MG63 (cell line): ENCODE data around the gene PTK6. TPM values are rescaled to one million over a fixed set of nuclear protein-coding genes. Genes with fewer than 3 reads are reported as not detected.

Experiments
- DNase-seq: peaks from one replicate; pipeline ENCODE4 v3.0.0-alpha.2; 2020
- H3K27me3 ChIP-seq: fragments of 250-450 bp; sonication (Bioruptor Pico); 2 replicates; pipeline ENCODE4 v1.5.1; 2020; ENCODE audit warnings: mild to moderate bottlenecking, moderate library complexity
- H3K36me3 ChIP-seq: fragments of 250-450 bp; sonication (Bioruptor Pico); 2 replicates; pipeline ENCODE4 v1.5.1; 2020; ENCODE audit warnings: mild to moderate bottlenecking, moderate library complexity
- H3K4me3 ChIP-seq: fragments of 250-450 bp; sonication (Bioruptor Pico); 2 replicates; pipeline ENCODE4 v1.5.1; 2020; ENCODE audit warnings: mild to moderate bottlenecking, moderate library complexity
- H3K9me3 ChIP-seq: fragments of 250-450 bp; sonication (Bioruptor Pico); 2 replicates; pipeline ENCODE4 v1.5.1; 2020; ENCODE audit warnings: mild to moderate bottlenecking, moderate library complexity
- total RNA-seq: library from RNA; depleted of rRNA; stranded (reverse); fragments of >200 nt; shearing (Covaris generic); gene quantifications from 2 replicates; pipeline ENCODE4 v1.2.3, GENCODE V29; 2014; ENCODE audit warnings: low replicate concordance

Gene PTK6
- total RNA-seq, 1 experiment from 2014 or later, result 0.23 TPM

DNA sequence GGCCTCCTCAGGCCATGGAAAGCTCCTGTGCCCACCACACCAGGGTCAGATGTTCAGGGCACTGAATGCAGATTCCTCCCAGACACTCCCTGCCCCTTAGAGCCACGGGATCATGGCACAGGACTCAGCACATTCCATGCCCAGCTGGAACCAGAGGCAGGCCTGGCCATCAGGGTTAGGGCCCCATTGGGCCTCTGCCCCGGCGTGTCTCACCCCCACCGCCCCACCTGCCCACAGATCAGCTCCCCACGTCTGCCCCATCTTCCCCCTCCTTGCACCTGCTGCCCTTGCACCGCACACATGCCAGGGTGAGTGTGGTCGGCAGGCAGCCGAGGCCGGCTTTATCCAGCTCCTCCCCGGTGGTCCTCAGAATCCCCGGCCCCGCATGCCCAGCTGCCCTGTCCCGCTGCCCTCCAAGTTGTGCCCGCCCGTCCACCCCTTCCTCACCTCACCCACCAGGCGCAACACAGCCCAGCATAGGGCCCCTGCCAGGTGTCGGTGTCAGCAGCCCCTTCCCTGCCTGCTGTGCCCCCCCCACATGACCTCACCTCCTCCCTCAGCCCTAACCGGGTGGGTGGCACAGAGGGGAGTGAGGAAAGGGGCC, 12.6 kb upstream of the PTK6 start:
- DNase-seq, result no peak
- H3K9me3 ChIP-seq, result no peaks in the 10 kb centered on the region
- H3K4me3 ChIP-seq, result no peak overlapping the region
- no peaks in the 10 kb centered on the region for H3K27me3 ChIP-seq
- H3K36me3 ChIP-seq, result no peaks in the 10 kb centered on the region

DNA sequence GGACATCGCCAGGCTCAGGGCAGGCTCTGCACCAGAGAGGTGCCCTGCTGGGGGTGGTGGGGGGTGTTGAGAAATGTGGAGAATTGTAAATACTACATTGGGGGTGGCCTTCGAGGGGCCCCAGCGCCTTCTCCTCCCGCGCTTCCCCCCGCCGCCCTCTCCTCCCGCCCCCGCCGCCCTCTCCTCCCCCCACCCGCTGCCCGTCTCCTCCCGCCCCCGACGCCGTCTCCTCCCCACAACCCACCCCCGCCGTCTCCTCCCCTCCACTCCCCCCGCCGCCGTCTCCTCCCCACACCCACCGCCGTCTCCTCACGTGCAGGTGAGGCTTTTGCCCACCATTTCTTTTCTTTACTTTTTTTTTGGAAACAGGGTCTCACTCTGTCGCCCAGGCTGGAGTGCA, 11.8 kb upstream of the PTK6 start:
- H3K36me3 ChIP-seq, result no peaks in the 10 kb centered on the region
- H3K4me3 ChIP-seq, result no peak overlapping the region
- H3K9me3 ChIP-seq, result no peaks in the 10 kb centered on the region
- no peaks in the 10 kb centered on the region for H3K27me3 ChIP-seq
- no peak for DNase-seq

DNA sequence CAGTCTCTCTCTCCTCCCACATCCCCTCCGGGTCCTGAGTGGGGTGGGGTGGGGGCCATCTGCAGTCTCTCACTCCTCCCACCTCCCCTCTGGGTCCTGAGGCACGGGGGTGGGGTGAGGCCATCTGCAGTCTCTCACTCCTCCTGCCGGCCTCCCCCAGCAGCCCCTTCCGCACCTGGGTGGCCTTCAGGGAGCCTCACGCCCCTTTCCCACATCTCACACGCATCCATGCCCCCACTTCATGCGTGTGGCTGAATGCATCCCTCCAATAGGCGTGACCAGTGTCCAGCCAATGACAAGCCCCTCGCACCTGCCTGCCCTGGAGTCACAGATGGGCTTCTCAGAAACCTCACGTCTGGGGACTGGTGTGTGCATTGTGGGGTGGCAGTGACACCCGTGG, 11.4 kb upstream of the PTK6 start:
- Histone ChIP-seq H3K4me3 (no peak overlapping the region), H3K27me3 (no peaks in the 10 kb centered on the region), H3K36me3 (no peaks in the 10 kb centered on the region), H3K9me3 (no peaks in the 10 kb centered on the region)
- no peak for DNase-seq

- Histone ChIP-seq H3K4me3 (no peak within 1 kb of the TSS), H3K36me3 (no peaks in the 10 kb centered on the region), H3K27me3 (no peaks in the 10 kb centered on the region), H3K9me3 (no peaks in the 10 kb centered on the region)
- DNase-seq, result peak; percentile 75
Measured at GRCh38 chr20:63547725-63548480, 10.7 kb upstream of the PTK6 start, which contains the start of gene SRMS. TSS of gene SRMS (minus strand) at chr20:63547749. CDS start at chr20:63547463, 286 bp downstream.

GRCh38 chr20:63546956-63547724, 10.0 kb upstream of the PTK6 start:
- no peaks in the 10 kb centered on the region for H3K36me3 ChIP-seq
- H3K4me3 ChIP-seq, result no peak overlapping the region
- H3K27me3 ChIP-seq, result no peaks in the 10 kb centered on the region
- no peak for DNase-seq
- no peaks in the 10 kb centered on the region for H3K9me3 ChIP-seq

DNA sequence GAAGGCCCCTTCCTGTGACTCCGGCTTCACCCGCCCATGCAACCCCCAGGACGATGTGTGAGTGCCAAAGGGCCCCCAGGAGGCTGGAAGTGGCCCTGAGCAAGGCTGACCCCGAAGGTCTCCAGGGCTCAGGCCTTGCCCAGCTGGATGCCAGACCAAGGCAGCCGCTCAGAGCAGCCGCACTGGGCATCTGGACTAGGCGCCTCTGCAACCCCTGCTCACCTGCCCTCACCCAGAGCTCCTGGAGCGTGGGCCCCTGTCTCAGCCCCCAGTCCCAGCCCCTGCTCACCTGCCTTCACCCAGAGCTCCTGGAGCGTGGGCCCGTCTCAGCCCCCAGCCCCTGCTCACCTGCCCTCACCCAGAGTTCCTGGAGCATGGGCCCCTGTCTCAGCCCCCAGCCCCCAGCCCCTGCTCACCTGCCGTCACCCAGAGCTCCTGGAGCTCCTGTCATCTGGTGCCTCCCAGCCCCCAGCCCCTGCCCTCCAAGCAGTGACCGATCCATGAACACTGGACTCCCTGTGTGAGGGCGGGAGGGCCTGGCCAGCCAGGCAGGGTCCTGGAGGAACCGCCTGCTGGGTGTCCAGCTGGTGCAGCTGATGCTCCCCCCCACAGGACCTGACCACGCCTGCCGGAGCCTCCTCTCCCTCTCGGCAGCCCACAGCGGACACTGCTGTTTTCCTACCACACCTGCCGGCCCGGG, 9.2 kb upstream of the PTK6 start:
- no peaks in the 10 kb centered on the region for H3K9me3 ChIP-seq
- DNase-seq, result no peak
- H3K4me3 ChIP-seq, result no peak overlapping the region
- H3K36me3 ChIP-seq, result no peaks in the 10 kb centered on the region
- no peaks in the 10 kb centered on the region for H3K27me3 ChIP-seq

DNA sequence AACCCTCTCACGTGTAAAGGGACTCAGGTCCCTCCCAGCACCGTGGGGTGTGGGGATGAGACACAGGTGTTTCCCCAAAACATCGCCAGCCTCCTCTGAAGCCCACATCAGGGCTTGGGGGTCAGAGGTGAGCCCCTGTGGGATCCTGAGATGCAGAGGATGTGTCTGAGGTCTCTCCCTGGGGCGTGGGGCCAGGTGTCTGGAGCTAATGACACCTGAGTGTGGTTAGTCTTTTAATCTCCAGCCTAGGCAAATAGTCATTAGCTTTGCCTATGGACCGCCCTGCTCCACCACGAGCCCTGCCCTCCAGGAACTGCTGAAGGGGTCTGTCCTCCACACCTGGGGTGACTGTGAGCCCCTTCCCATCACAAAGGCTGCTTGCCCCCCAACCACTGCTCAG, 8.6 kb upstream of the PTK6 start:
- no peaks in the 10 kb centered on the region for H3K27me3 ChIP-seq
- no peaks in the 10 kb centered on the region for H3K36me3 ChIP-seq
- no peak for DNase-seq
- no peaks in the 10 kb centered on the region for H3K9me3 ChIP-seq
- H3K4me3 ChIP-seq, result no peak overlapping the region

- Histone ChIP-seq H3K36me3 (no peaks in the 10 kb centered on the region), H3K4me3 (no peak overlapping the region), H3K9me3 (no peaks in the 10 kb centered on the region), H3K27me3 (no peaks in the 10 kb centered on the region)
- peak; percentile 44 for DNase-seq
Measured at GRCh38 chr20:63544958-63545516, 7.9 kb upstream of the PTK6 start.

DNA sequence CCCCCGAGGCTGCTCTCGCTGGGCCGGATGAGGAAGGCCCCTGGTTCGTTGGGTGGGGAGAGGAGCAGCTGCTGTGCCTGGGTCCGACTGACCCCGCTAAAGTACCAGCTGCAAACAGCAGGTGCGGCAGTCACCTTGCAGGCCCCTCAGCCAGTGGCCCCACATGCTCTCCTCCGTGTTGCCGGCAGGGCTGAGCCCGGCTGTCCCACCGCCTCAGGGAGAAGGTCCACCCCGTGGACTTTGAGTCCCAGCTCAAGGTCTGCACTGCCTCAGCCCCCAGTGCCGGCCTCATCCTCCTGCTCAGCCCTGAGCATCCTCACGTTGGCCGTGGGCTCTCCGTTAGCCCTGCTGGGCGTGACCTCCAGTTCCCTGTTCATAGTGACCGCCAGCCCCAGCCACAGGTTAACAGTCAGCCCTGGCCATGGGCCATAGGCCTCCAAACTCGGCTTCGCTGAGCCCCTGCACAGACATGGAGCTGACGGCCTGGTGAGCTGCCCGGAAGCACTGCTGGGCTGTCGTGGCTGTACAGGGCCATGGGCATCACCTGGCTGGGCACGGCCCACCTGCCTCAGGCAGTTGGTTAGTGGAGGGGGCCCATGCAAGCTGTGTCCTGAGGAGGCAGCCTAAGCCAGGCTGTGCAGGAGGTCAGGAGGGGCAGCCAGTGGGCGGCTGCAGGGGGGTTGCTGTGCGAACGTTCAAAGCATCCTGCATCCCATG, 7.2 kb upstream of the PTK6 start:
- Histone ChIP-seq H3K9me3 (no peaks in the 10 kb centered on the region), H3K36me3 (no peaks in the 10 kb centered on the region), H3K4me3 (no peak overlapping the region), H3K27me3 (no peaks in the 10 kb centered on the region)
- no peak for DNase-seq

DNA sequence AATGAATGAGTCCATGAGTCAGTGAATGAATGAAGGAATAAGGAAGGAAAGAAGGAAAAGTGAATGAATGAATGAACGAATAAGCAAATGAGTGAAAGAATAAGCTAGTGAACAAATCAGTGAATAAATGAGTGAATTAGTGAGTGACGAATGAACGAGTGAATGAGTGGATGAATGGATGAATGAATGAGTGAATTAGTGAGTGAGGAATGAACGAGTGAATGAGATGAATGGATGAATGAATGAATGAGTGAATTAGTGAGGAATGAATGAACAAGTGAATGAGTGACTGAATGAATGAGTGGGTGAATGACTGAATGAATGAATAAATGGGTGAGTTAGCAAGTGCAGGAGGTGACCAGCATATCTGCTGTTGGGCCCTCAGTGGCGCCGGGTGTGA, 6.6 kb upstream of the PTK6 start:
- H3K9me3 ChIP-seq, result no peaks in the 10 kb centered on the region
- no peaks in the 10 kb centered on the region for H3K27me3 ChIP-seq
- H3K4me3 ChIP-seq, result no peak overlapping the region
- H3K36me3 ChIP-seq, result no peaks in the 10 kb centered on the region
- DNase-seq, result no peak

- no peaks in the 10 kb centered on the region for H3K27me3 ChIP-seq
- H3K4me3 ChIP-seq, result no peak overlapping the region
- DNase-seq, result no peak
- H3K36me3 ChIP-seq, result no peaks in the 10 kb centered on the region
- no peaks in the 10 kb centered on the region for H3K9me3 ChIP-seq
Measured at GRCh38 chr20:63543131-63543530, 6.0 kb upstream of the PTK6 start.

DNA sequence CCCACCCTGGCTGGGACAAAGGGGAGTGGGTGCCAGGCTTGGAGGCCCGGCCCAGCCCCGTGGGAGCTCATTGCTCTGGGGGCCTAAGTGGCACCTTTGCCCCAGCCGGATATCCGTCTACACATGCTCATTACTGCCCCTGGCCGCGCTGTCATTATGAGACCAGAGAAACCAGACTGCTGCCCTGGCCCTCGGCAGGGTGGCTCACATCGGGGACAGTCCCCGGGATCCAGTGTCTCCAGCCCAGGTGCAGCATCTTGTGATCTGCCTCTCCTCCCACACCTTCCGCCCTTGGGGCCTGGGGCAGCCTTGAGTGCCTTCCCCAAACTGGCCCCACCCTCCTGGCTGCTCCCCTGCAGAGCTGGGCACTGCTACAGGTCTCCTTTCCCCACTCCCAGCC, 5.5 kb upstream of the PTK6 start:
- no peak overlapping the region for H3K4me3 ChIP-seq
- no peaks in the 10 kb centered on the region for H3K36me3 ChIP-seq
- no peaks in the 10 kb centered on the region for H3K27me3 ChIP-seq
- no peaks in the 10 kb centered on the region for H3K9me3 ChIP-seq
- no peak for DNase-seq

DNA sequence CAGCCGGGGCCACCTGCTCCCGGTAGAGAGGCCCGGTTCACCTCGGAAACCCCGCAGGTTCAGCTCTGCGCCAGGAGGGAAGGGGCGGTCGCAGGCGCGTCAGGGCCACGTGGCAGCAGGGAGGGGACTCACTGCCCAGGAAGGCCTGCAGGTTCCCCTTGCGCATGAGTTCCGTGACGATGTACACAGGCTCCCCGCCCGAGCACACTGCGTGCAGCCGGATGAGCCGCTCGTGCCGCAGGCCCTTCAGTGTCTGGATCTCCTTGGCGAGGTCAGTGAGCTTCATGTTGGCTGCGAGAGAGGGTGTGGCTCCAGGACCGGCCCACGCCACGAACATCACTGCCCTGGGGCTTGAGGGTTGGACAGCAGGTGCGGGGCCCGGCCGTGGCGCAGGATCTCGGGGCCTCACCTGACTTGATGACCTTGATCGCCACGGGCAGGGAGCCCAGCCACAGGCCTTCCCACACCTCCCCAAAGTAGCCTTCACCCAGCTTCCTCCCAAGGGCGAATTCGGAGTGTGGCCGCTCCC, 4.9 kb upstream of the PTK6 start:
- no peak overlapping the region for H3K4me3 ChIP-seq
- H3K27me3 ChIP-seq, result no peaks in the 10 kb centered on the region
- no peaks in the 10 kb centered on the region for H3K36me3 ChIP-seq
- no peak for DNase-seq
- no peaks in the 10 kb centered on the region for H3K9me3 ChIP-seq

- Histone ChIP-seq H3K9me3 (no peaks in the 10 kb centered on the region), H3K27me3 (no peaks in the 10 kb centered on the region), H3K36me3 (no peaks in the 10 kb centered on the region), H3K4me3 (no peak overlapping the region)
- no peak for DNase-seq
Measured at GRCh38 chr20:63541371-63541770, 4.2 kb upstream of the PTK6 start.

GRCh38 chr20:63540417-63541186, 3.4 kb upstream of the PTK6 start:
- peak; percentile 33 for DNase-seq
- H3K9me3 ChIP-seq, result no peaks in the 10 kb centered on the region
- no peaks in the 10 kb centered on the region for H3K27me3 ChIP-seq
- H3K36me3 ChIP-seq, result no peaks in the 10 kb centered on the region
- no peak overlapping the region for H3K4me3 ChIP-seq
